Neural crest cell (in vitro differentiated cells): ENCODE results near the gene ATF4. TPM values are rescaled to one million over a fixed set of nuclear protein-coding genes. Genes with fewer than 3 reads are reported as not detected.

Experiments
- DNase-seq: peaks from one replicate; pipeline ENCODE4 v3.0.0; 2021; ENCODE audit warnings: low read depth, mixed read lengths, low spot score
- H3K27ac Mint-ChIP-seq: one replicate; pipeline ENCODE4 v1.8.0; 2021; ENCODE audit warnings: mild to moderate bottlenecking, mixed read lengths; ENCODE audit not compliant: unreplicated experiment
- H3K27me3 Mint-ChIP-seq: 2 replicates; pipeline ENCODE4 v1.8.0; 2021; ENCODE audit warnings: low read depth, mild to moderate bottlenecking, mixed read lengths
- H3K36me3 Mint-ChIP-seq: 2 replicates; pipeline ENCODE4 v1.8.0; 2021; ENCODE audit warnings: low read depth, mild to moderate bottlenecking, mixed read lengths
- H3K4me1 Mint-ChIP-seq: 2 replicates; pipeline ENCODE4 v1.8.0; 2021; ENCODE audit warnings: mixed read lengths
- H3K4me3 Mint-ChIP-seq: one replicate; pipeline ENCODE4 v1.8.0; 2021; ENCODE audit warnings: mild to moderate bottlenecking, mixed read lengths
- H3K9me3 Mint-ChIP-seq: 2 replicates; pipeline ENCODE4 v1.8.0; 2021; ENCODE audit warnings: mixed read lengths
- CTCF ChIP-seq: fragments of 200-600 bp; sonication (generic); conservative IDR thresholded peaks from 2 replicates; pipeline ENCODE4 v1.5.0; 2021; ENCODE audit warnings: antibody characterized with exemption, mild to moderate bottlenecking
- total RNA-seq: library from RNA; stranded (reverse); gene quantifications from 2 replicates; pipeline ENCODE4 v1.2.1, GENCODE V29; 2021

Gene ATF4
- total RNA-seq, 1 donor from 2014 or later, result 364 TPM

GRCh38 chr22:39486951-39487825 lies 33.2 kb upstream of the ATF4 start:
- Mint-ChIP-seq H3K36me3 (peaks cover 4% of the 10 kb centered on the region), H3K27me3 (no peaks in the 10 kb centered on the region), H3K27ac (no peak overlapping the region), H3K9me3 (no peaks in the 10 kb centered on the region), H3K4me1 (peaks cover 6% of the 10 kb centered on the region), H3K4me3 (no peak overlapping the region)
- no peak for DNase-seq
- no peak for TF ChIP-seq CTCF

GRCh38 chr22:39487826-39488520 lies 32.4 kb upstream of the ATF4 start:
- Mint-ChIP-seq H3K4me1 (peaks cover 6% of the 10 kb centered on the region), H3K27me3 (no peaks in the 10 kb centered on the region), H3K4me3 (no peak overlapping the region), H3K27ac (no peak overlapping the region), H3K36me3 (peaks cover 4% of the 10 kb centered on the region), H3K9me3 (no peaks in the 10 kb centered on the region)
- no peak for DNase-seq
- TF ChIP-seq CTCF, result no peak

- no peak for TF ChIP-seq CTCF
- Mint-ChIP-seq H3K27me3 (no peaks in the 10 kb centered on the region), H3K9me3 (no peaks in the 10 kb centered on the region), H3K36me3 (peaks cover 4% of the 10 kb centered on the region), H3K27ac (no peak overlapping the region), H3K4me3 (no peak overlapping the region), H3K4me1 (peaks cover 6% of the 10 kb centered on the region)
- no peak for DNase-seq
Observed at GRCh38 chr22:39488563-39489083, 31.7 kb upstream of the ATF4 start.

DNA sequence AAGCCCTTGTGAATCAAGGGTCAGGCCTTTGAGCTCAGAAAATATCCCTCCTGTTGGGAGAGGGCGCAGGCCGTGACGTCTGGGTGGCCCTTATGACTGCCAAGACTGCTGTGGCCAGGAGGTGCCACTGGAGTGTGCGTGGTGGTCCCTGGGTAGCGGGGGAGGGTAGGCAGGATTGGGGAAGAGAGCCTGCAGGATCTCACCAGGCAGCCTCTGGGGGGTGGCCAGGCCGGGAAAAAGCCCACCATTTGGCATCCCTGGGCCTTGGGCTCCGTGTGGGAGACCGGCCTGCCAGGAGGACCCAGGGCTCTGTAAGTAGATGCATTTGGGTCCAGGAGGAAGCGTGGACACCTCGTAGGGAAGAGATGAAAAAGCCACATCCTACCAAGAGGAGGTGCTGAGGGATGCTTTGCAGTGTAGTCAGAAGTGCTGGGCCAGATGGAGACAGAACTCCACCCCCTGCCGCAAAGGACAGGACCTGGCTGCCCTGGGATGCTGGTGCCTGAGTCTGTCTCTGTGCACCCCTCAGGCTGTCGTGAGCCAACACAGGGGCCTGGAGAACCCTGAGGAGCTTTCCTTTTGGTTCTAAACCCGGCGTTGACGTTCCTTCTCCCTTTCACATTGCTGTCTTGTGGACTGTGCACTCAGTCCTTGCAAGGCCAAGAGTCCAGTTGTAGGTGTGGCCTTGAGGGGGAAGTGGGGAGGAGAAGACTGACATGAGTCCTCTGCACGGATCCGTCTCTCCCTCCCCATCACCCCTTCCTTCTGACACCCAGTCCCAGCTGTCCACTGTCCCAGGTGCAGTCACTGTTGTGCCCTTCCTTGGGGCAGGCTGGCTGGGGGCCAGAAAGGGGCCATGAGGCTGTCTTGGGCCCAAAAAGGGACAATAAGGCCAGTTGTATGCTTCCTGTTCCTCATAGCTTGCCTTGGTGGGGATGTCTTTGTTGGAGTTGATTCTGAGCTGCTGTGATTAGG lies 31.0 kb upstream of the ATF4 start:
- no peak for TF ChIP-seq CTCF
- Mint-ChIP-seq H3K4me3 (no peak overlapping the region), H3K27ac (no peak overlapping the region), H3K4me1 (peaks cover 6% of the 10 kb centered on the region), H3K9me3 (no peaks in the 10 kb centered on the region), H3K27me3 (no peaks in the 10 kb centered on the region), H3K36me3 (peaks cover 4% of the 10 kb centered on the region)
- no peak for DNase-seq
